PFSK-1 (cell line): ENCODE data around the gene CLDND2.

ENCODE experiments used
- POLR2AphosphoS5 ChIP-seq: IDR thresholded peaks from 2 replicates; pipeline ENCODE4 v1.6.1; 2012; ENCODE audit warnings: low read depth, mild to moderate bottlenecking, control low read depth, low read length, moderate library complexity
- REST ChIP-seq, 2 experiments: IDR thresholded peaks; 2 replicates each; pipeline versions ENCODE4 v1.6.1 to v1.8.0; 2011 to 2012; ENCODE audit warnings: low read depth in 2 of 2, low read length in 2 of 2, control low read depth in 1 of 2, inconsistent platforms in 1 of 2, mild to moderate bottlenecking in 1 of 2, moderate library complexity in 1 of 2; ENCODE audit not compliant: insufficient read depth in 1 of 2
- SIN3A ChIP-seq: IDR thresholded peaks from 2 replicates; pipeline ENCODE4 v1.6.1; 2012; ENCODE audit warnings: mild to moderate bottlenecking, low read length, moderate library complexity, borderline replicate concordance; ENCODE audit not compliant: insufficient read depth
- TAF1 ChIP-seq: IDR thresholded peaks from 2 replicates; pipeline ENCODE4 v1.6.1; 2012; ENCODE audit warnings: low read length, control low read depth, borderline replicate concordance; ENCODE audit not compliant: insufficient read depth

GRCh38 chr19:51386882-51387520, 18.2 kb upstream of the CLDND2 start:
- TF ChIP-seq SIN3A, result no peak
- TF ChIP-seq POLR2AphosphoS5, result no peak
- no peak for TF ChIP-seq REST (IDR thresholded peaks at IDR 0.05; ENCODE audit: insufficient read depth in 1 of 2, low read depth in 2 of 2, low read length in 2 of 2)
- TF ChIP-seq TAF1, result no peak
